HG03432 (cell line): ENCODE measurements around the gene SASH1.

Source experiments
- ATAC-seq: cut with Tn5 transposase; IDR thresholded peaks from one replicate; pipeline ENCODE4 v1.9.1; 2021; ENCODE audit warnings: mild to moderate bottlenecking, moderate library complexity; ENCODE audit not compliant: unreplicated experiment

Gene SASH1

DNA sequence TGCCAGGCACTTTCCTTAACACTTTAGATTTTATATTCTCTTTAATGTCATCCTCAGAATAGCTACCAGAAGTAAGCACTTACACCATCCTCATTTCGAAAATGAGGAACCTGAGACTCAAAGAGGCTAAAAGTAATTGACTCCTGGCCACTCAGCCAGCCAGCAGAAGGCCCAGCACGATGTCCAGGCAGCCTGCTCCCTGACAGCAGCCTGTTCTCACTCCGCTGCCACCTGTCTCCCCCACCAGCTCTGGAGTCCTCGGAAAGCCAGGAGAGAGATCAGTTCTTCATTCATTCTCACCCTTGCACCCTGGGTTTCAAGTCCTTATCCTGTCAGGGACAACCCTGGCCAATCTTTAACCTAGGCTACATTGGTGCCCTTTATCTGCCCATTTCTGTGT, 174.0 kb downstream of the SASH1 start:
- no peak for ATAC-seq

DNA sequence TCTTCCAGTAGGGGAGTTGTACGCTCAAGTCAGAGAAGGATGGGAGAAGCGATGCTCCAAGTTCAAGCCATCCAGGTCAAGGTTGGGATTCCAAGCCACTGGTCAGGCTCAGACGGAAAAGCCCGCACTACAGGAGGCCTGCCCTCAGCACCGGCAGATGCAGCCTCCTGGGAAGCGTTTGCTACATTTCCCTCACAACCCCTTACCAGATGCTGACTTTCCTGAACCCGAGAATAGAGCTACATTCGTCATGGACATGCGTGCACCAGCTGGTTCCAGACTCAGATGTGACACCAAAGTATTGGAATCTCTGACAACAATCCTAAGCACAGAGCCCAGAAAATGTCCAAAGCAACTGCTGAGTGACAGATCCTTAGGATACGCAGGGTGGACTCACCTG, 174.8 kb downstream of the SASH1 start:
- ATAC-seq, result no peak

- no peak for ATAC-seq
Measured at GRCh38 chr6:148518511-148519156, 176.0 kb downstream of the SASH1 start.

DNA sequence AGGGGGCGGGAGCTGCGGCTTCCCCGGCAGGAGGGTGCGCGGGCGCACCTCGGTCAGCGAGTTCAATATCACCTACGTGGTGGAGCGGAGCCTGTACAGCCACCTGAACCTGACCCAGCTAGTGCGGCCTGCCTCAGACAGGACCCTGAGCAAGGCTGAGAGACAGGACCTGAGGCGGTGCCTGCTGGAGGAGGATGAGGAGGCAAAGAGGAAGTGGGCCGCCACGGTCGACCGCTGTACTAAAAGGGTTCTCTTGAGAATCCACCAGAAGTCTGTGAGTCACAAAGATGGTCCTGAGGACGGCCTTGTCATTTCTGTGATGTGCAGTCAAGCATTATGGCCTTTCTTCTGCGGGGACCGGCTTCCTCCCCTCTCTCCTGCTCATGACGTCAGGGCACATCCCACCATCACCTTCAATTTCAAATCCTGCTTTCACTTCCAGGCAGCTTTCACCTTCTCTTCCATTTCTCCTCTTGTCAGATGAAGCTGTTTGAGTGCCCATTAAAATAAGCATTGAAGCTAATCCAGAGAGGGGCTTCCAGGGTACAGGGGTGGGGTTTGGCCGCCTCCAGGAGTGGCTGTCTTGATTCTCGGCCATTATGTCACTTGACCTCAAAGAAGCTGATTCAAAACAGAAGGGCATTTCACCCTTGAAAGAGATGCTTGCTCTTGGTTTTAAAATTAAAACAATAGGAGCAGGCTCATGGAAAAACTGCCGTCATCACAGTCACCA, 177.6 kb downstream of the SASH1 start:
- ATAC-seq, result peak; percentile 94

DNA sequence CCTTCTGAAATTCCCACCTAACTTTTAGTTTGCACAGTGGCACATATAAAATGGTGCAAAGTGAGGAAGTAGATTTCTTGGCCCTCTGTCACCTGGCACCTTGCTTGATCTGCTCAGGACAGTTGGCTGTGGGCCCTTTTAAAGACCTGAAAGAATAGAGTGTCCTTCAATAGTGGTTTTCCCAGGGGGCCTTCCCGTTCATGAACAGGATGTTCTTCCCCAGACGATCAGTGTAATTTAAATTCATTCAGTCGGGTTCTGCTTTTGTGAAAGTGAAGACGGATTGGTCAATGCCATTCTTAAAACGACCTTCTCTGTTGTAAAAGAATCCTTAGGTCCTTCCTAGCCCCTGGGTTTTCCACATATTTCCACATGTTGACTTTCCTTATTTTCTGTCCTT, 178.5 kb downstream of the SASH1 start:
- ATAC-seq, result no peak

DNA sequence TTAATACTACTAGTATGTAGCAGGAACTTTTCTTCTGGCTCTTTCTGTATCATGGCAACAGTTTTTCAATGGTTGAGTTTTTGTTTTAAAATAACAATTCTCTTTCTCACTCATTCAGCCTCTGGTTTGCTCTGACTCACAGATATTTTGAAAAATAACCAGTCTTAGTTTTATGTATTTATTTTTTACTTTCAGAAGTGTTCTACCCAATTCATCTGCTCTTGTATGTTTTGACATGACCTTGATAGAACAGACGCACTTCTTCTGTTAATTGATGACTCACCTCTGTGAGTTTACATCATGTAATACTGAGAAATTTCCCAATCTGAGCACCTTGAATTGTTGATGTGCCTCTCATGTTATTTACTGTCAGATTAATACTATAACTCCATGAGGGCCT, 178.9 kb downstream of the SASH1 start:
- ATAC-seq, result no peak

DNA sequence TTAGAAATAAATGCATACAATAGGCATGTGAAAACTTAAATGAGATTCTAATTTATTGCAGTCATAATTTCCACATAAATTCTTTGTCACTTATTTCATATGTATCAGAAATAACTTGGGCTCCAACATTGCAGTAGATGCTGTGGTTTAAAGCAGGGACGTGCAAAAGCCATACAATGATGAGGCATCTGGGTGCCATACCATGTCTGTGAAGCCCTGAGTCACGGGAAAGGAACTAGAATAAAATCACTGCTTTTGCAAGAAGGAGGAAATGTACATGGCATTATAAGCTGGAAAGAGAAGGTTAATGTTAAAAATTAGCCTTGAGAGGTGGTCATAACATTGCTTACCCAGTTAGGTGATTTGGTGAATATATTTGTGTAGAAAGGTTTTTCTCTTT, 180.4 kb downstream of the SASH1 start:
- no peak for ATAC-seq

GRCh38 chr6:148523551-148523950, 180.9 kb downstream of the SASH1 start:
- no peak for ATAC-seq

- ATAC-seq, result no peak
Measured at GRCh38 chr6:148524471-148524882, 181.8 kb downstream of the SASH1 start.

DNA sequence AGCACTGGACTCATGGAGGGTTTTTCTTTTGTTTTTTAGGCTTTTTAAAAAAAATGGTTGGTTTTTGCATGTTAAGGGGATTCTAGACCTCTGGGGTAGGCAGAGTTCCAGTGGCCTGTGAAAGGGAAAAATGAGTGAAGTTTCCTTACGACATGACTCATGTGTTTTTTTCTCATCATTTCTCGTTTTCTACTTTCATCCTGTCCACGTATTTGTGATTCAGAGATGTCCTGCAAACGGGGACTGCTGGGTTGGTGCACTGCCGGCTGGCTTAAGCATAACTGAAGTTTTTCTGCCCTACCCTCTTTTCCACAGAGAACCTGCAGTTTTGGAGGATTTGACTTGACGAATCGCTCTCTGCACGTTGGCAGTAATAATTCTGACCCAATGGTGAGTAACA, 182.3 kb downstream of the SASH1 start:
- no peak for ATAC-seq

- no peak for ATAC-seq
Measured at GRCh38 chr6:148525453-148525852, 182.8 kb downstream of the SASH1 start.

GRCh38 chr6:148526145-148526544, 183.5 kb downstream of the SASH1 start:
- ATAC-seq, result no peak

DNA sequence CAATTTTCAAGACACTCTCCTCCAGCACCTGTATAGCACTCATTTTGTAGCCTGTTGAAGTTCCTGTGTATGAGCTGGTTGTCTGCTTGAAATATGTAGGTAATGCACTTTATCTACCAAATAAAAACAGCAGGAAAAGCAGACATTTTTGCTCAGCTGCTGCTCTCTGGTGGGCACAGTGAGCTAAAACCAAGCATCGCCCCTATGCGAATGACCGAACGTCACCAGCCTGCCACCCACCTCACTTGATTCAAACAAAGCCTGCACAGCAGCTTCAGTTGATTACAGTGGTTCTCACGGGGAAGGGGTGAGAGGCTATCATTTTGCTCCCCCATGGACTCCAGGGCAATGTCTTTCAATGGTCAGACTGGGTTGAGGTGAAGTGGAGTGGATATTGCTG, 185.7 kb downstream of the SASH1 start:
- no peak for ATAC-seq

DNA sequence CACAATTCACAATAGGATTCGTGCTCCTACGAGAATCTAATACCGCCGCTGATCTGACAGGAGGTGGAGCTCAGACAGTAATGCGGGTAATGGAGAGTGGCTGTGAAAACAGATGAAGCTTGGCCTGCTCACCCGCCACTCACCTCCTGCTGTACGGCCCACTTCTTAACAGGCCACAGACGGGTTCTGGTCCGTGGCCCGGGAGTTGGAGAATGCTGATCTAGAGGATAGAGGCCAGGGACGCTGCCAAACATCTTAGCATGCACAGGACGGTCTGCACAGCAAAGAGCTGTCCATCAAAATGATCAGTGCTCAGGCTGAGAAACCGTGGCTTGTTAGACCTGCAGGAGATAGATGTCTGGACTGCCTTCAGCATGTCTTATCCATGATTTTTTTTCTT, 186.4 kb downstream of the SASH1 start:
- ATAC-seq, result no peak

- ATAC-seq, result peak; percentile 75
Measured at GRCh38 chr6:148530394-148530953, 187.8 kb downstream of the SASH1 start.

GRCh38 chr6:148530976-148531375, 188.3 kb downstream of the SASH1 start:
- no peak for ATAC-seq

DNA sequence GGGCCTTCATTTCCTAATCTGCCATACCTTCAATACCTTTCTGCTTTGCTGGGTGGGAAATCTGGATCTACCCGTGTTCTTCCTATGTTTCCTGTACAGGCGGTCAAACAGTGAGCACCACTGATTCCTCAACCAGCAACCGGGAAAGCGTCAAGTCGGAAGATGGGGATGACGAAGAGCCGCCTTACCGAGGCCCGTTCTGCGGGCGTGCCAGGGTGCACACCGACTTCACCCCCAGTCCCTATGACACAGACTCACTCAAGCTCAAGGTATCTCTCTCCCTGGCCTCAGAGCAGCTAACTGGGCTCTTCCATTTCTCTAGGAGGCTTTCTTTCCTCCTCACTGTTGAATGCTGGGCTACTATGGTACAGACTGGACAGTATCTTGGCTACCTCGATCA, 190.1 kb downstream of the SASH1 start:
- no peak for ATAC-seq

GRCh38 chr6:148533309-148534107, 190.9 kb downstream of the SASH1 start:
- ATAC-seq, result no peak

GRCh38 chr6:148534871-148535270, 192.2 kb downstream of the SASH1 start:
- ATAC-seq, result no peak

- ATAC-seq, result no peak
Measured at GRCh38 chr6:148535381-148535780, 192.7 kb downstream of the SASH1 start.

DNA sequence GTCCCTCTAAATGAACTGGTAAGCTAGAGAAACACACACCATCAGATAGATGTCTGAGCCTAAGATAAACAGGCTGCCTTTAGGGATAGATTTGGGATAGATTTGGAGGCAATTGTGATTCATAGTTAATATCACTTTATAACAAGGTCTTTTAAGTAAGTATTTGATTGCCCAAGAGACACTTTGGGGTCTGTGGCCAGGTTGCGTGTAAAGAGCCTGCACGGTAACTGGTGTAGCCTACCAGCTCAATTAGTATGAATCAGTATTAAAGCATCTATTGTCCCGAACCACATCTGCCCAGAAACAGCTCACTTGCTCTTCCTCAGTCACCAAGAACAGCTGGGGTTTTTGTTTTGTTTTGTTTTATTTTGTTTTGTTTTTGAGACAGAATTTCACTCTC, 193.3 kb downstream of the SASH1 start:
- ATAC-seq, result no peak
